ENCODE data around the gene GSK3A.
A peak's percentile ranks its signal among the peaks of the same experiment; 100 is the strongest.

GSK3A gene

GRCh38 chr19:42271861-42272534 lies 29.6 kb upstream of the GSK3A start:
- TF ChIP-seq CTCF (IDR thresholded peaks at IDR 0.05; ENCODE audit: borderline replicate concordance, insufficient read depth, low read depth, low read length) = no peak
- H3K4me3 ChIP-seq (ENCODE audit: low read depth, low read length) = no peak overlapping the region

GRCh38 chr19:42271045-42271419 lies 28.6 kb upstream of the GSK3A start:
- peak overlapping the region; percentile 67 for H3K4me3 ChIP-seq (ENCODE audit: low read depth, low read length)
- no peak for TF ChIP-seq CTCF (IDR thresholded peaks at IDR 0.05; ENCODE audit: borderline replicate concordance, insufficient read depth, low read depth, low read length)

- no peak for TF ChIP-seq CTCF (IDR thresholded peaks at IDR 0.05; ENCODE audit: borderline replicate concordance, insufficient read depth, low read depth, low read length)
- H3K4me3 ChIP-seq (ENCODE audit: low read depth, low read length) = peak overlapping the region; percentile 67
Measured at GRCh38 chr19:42270346-42271044, 28.1 kb upstream of the GSK3A start.

- no peak for TF ChIP-seq CTCF (IDR thresholded peaks at IDR 0.05; ENCODE audit: borderline replicate concordance, insufficient read depth, low read depth, low read length)
Measured at GRCh38 chr19:42269478-42270345, 27.3 kb upstream of the GSK3A start.

GRCh38 chr19:42268704-42269477 lies 26.5 kb upstream of the GSK3A start, which contains the start of gene CIC:
CIC (plus strand) TSS chr19:42269252; CDS start chr19:42271784, 2,532 bp downstream.
- peak within 1 kb of the TSS; percentile 99 for H3K4me3 ChIP-seq (ENCODE audit: low read depth, low read length)
- no peak for TF ChIP-seq CTCF (IDR thresholded peaks at IDR 0.05; ENCODE audit: borderline replicate concordance, insufficient read depth, low read depth, low read length)

More at GRCh38 chr19:42269478-42270345, 27.3 kb upstream of the GSK3A start:
- peak overlapping the region; percentile 67 for H3K4me3 ChIP-seq (ENCODE audit: low read depth, low read length)

DNA sequence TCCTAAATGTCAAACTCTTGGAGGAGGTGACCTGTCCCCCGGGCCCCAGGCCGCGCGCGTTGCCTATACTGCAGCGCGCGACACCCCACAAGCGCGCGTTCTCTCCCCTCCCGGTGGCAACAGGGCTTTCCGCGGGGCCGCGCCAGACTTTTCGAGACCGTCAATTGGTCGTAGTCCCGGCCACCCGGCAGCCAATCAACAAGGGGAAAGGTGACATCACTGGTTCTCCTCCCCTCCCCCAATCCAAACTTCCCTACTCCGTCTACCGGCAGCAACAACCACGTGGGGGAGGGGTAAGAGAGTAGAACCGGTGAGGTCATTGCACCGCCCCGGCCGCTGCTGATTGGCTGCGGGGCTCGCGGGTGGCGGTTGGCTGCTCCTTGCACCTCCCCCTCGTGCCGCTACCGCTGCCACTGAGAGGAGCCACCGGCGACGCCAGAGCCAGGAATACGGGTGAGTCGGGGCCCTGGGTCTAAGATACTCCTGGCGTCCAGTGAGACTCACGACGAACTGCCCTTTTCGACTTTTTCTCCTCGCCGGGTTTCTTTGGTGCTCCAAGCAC lies 25.8 kb upstream of the GSK3A start:
- no peak for TF ChIP-seq CTCF (IDR thresholded peaks at IDR 0.05; ENCODE audit: borderline replicate concordance, insufficient read depth, low read depth, low read length)
- H3K4me3 ChIP-seq (ENCODE audit: low read depth, low read length) = peak overlapping the region; percentile 99
